Measurements from ENCODE around the gene TCIRG1. TPM values are rescaled to one million over a fixed set of nuclear protein-coding genes. Genes with fewer than 3 reads are reported as not detected.

TCIRG1 gene
- total RNA-seq, 2 experiments from 2014 or later = 199 to 201 TPM

- Histone ChIP-seq H3K36me3 (ENCODE audit: insufficient read depth, low read length) (peaks cover 55% of the 10 kb centered on the region), H2AFZ (ENCODE audit: low read length) (no peak overlapping the region), H3K4me1 (ENCODE audit: insufficient read depth, low read length, poor library complexity, severe bottlenecking) (no peaks in the 10 kb centered on the region), H3K9me2 (ENCODE audit: insufficient read depth, low read length) (no peaks in the 10 kb centered on the region), H3K9me3 (ENCODE audit: low read length) (no peaks in the 10 kb centered on the region), H3K4me2 (ENCODE audit: low read length) (no peak overlapping the region), H3K79me2 (ENCODE audit: insufficient read depth, low read depth, low read length) (no peaks in the 10 kb centered on the region), H3K27ac (ENCODE audit: low read depth, low read length, poor library complexity, severe bottlenecking) (no peak overlapping the region), H4K20me1 (ENCODE audit: insufficient read depth, low read length) (no peaks in the 10 kb centered on the region), H3K4me3 (ENCODE audit: low read depth, low read length, poor library complexity, severe bottlenecking) (no peak overlapping the region)
- ChIA-PET CTCF (ENCODE audit: unreplicated experiment) (no interaction called here), POLR2A (interaction anchor here (0.7 kb wide), 1 partner anchor 10 kb away, joined by 3 read pairs; no protein-coding TSS in a partner anchor)
- TF ChIP-seq CTCF (conservative IDR thresholded peaks at IDR 0.05; ENCODE audit: low read length) (no peak), EZH2phosphoT487 (IDR thresholded peaks at IDR 0.05; ENCODE audit: borderline replicate concordance, low read depth, low read length) (no peak)
- BruUV-seq (replicated peaks) = no TSS peak
- no peak for DNase-seq (ENCODE audit: low spot score)
- intact Hi-C loops (cut with micrococcal nuclease; ENCODE audit: unreplicated experiment) = no loop called here
Observed at GRCh38 chr11:68056317-68057285, 17.8 kb downstream of the TCIRG1 start.

- Histone ChIP-seq H2AFZ (ENCODE audit: low read length) (no peak overlapping the region), H3K79me2 (ENCODE audit: insufficient read depth, low read depth, low read length) (no peaks in the 10 kb centered on the region), H3K36me3 (ENCODE audit: insufficient read depth, low read length) (peaks cover 58% of the 10 kb centered on the region), H3K27ac (ENCODE audit: low read depth, low read length, poor library complexity, severe bottlenecking) (no peak overlapping the region), H3K4me2 (ENCODE audit: low read length) (no peak overlapping the region), H3K9me2 (ENCODE audit: insufficient read depth, low read length) (no peaks in the 10 kb centered on the region), H3K4me1 (ENCODE audit: insufficient read depth, low read length, poor library complexity, severe bottlenecking) (no peaks in the 10 kb centered on the region), H3K4me3 (ENCODE audit: low read depth, low read length, poor library complexity, severe bottlenecking) (no peak overlapping the region), H4K20me1 (ENCODE audit: insufficient read depth, low read length) (no peaks in the 10 kb centered on the region), H3K9me3 (ENCODE audit: low read length) (no peaks in the 10 kb centered on the region)
- intact Hi-C loops (cut with micrococcal nuclease; ENCODE audit: unreplicated experiment) = no loop called here
- no peak for DNase-seq (ENCODE audit: low spot score)
- TSS peak; percentile 21 for BruUV-seq (replicated peaks)
- ChIA-PET CTCF (ENCODE audit: unreplicated experiment) (no interaction called here), POLR2A (no interaction called here)
- TF ChIP-seq EZH2phosphoT487 (IDR thresholded peaks at IDR 0.05; ENCODE audit: borderline replicate concordance, low read depth, low read length) = no peak
- no peak for TF ChIP-seq CTCF (conservative IDR thresholded peaks at IDR 0.05; ENCODE audit: low read length)
Observed at GRCh38 chr11:68057807-68058206, 19.0 kb downstream of the TCIRG1 start.

GRCh38 chr11:68061508-68061907 is 22.7 kb downstream of the TCIRG1 start:
- no peaks in the 10 kb centered on the region for H4K20me1 ChIP-seq (ENCODE audit: insufficient read depth, low read length)
- H3K9me2 ChIP-seq (ENCODE audit: insufficient read depth, low read length) = no peaks in the 10 kb centered on the region
- H3K4me1 ChIP-seq (ENCODE audit: insufficient read depth, low read length, poor library complexity, severe bottlenecking) = no peaks in the 10 kb centered on the region
- POLR2A ChIA-PET = interaction anchor here (0.6 kb wide), 1 partner anchor 33 kb away, joined by 3 read pairs; no protein-coding TSS in a partner anchor
- DNase-seq (ENCODE audit: low spot score) = no peak
- H2AFZ ChIP-seq (ENCODE audit: low read length) = no peak overlapping the region
- CTCF ChIA-PET (ENCODE audit: unreplicated experiment) = no interaction called here
- H3K36me3 ChIP-seq (ENCODE audit: insufficient read depth, low read length) = peaks cover 82% of the 10 kb centered on the region
- H3K79me2 ChIP-seq (ENCODE audit: insufficient read depth, low read depth, low read length) = no peaks in the 10 kb centered on the region
- H3K4me3 ChIP-seq (ENCODE audit: low read depth, low read length, poor library complexity, severe bottlenecking) = no peak overlapping the region
- TF ChIP-seq EZH2phosphoT487 (IDR thresholded peaks at IDR 0.05; ENCODE audit: borderline replicate concordance, low read depth, low read length) = no peak
- no peak for TF ChIP-seq CTCF (conservative IDR thresholded peaks at IDR 0.05; ENCODE audit: low read length)
- H3K27ac ChIP-seq (ENCODE audit: low read depth, low read length, poor library complexity, severe bottlenecking) = no peak overlapping the region
- intact Hi-C loops (cut with micrococcal nuclease; ENCODE audit: unreplicated experiment) = no loop called here
- no peaks in the 10 kb centered on the region for H3K9me3 ChIP-seq (ENCODE audit: low read length)
- BruUV-seq (replicated peaks) = no TSS peak
- no peak overlapping the region for H3K4me2 ChIP-seq (ENCODE audit: low read length)

Measured in OCI-LY7 (cell line).